Activated CD4-positive, alpha-beta T cell treated with anti-CD3 and anti-CD28 coated beads for 48 hours (primary cell): Measurements from ENCODE around the gene SDK1.
"Not testable (repeated sequence)": the region's sequence is repeated elsewhere in the genome, so short reads cannot be mapped to it uniquely, and the experiment has no call there.

Experiments
- DNase-seq: peaks from one replicate; pipeline ENCODE4 v3.0.0-alpha.2; 2020

SDK1 gene

DNA sequence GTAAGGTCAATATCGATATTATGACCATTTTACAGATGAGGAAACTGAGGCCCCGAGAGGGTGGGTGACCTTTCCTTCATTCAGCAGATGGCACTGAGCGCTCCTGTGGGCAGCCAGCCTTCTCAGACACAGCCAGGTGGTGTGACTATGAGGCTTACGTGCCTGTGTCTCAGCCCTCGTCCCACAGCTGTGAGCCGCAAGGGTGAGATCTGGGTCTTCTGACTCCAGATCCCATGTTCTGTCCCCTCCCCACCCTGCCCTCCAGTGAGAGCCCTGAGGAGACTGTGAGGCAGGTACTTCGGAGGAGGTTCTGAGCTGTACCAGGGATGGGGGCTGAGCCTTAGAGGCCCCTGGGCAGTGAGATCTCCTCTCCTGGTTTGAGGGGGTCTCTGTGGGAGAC lies 767.2 kb downstream of the SDK1 start:
- no peak for DNase-seq

DNA sequence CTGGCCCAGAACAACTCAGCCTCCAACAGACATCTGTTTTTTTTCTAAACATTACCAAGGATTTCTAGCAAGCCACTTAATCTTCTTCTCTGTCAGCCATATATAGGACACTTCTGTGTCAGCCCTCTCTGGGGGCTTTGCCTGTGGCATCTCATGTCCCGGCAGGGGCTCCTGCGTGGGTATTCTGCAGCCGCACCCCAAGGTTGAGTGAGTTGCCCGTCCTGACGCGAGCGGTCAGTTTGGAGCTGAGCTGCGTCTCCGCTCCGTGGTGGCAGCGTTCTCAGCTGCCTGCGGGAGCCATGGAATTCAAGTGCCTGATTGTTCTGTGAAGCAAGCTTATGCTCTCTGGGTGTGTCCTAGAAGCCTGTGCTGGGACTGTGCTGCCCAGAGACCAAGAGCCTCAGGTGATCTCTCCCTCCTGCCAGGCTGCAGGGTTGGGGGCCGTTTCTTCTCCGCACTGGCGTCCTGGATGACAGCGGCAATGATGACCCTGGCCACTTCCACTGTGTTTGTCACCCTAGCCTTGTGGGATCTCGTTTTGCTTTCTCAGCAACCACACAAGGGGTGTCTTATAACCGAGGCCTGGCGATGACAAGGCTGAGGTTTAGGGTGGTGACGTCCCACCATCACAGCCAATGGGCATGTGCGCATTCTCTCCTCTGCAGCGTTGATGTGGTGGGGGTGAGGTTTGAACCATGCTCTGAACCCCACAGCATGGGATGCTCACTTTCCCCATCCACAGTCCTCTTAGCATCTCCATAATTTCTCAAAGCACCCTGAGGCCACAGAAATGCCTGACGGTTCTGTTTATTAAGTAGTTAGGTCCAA lies 768.4 kb downstream of the SDK1 start:
- DNase-seq, result no peak

DNA sequence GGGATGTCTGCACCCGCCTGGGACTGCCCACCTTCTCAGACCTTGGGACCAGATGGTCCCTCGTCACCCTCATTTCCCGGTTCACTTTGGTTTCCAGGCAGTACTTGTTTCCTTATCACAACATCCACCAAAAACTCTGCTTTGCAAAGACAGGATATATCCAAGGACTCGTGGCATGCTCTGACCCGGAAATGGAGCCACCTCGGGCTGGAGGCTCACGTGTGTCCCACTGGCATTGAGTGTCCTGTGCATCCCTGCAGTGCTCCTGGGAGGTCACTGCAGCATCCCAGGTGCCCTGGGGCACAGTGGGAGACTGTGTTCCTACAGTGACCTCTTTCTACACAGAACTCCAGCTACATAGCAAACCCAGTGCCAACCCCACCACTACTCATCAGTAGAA lies 769.2 kb downstream of the SDK1 start:
- no peak for DNase-seq

- DNase-seq, result no peak
Observed at GRCh38 chr7:4071370-4072058, 770.5 kb downstream of the SDK1 start.

DNA sequence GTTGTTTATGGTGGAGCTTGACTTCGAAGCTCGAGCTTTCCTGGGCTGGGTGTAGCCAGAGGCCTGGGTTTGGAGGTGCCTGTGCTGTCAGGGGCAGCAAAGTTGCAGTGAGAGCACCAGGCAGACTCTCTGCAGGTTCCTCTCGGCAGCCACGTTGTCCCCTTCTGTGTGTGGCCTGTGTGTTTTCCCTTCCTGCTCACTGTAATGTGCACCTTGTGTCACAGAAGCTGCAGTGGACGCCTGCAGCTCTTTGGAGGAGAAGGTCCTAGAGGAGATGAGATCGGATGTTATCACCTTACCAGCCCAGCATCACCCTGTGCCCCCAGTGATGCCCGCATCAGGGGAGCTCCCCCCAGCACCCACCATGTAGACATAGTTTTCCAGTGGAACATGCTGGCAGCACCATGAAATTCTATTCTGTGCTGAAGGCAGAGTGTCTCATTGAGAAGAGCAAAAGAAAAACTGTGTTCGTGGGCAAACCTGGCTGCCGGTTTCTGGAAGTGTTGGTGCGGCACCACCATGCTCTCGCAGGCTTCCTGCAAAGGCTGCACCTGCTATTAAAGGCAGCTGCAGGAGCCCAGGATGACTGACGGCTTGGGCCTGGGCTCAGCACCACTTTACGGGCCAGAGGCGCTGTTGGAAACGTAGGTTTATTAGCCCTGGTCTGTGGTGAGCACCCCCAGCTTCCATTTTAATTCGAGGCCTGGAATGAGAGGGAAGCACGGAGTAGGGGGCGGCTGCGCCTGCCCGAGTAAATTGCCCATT lies 771.3 kb downstream of the SDK1 start:
- no peak for DNase-seq

DNA sequence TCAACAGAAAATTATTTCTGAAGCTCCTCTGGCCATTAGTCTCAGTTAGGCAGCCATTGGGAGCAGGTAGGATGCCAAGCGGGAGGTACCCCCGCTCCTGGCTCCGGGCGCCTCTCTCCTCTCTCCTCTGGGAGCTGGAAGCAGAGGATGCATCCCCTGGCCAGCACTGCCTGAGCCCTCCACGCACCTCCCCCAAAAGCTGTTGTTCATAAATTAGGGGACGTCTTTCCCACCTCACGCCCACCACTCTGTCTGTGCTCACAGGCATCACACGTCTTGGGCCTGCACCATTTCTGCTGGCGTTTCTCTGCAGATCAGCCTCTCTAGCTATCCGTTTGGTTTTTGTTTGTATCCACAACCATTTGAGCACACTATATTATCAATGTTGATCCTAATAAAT lies 772.0 kb downstream of the SDK1 start:
- no peak for DNase-seq

- DNase-seq, result no peak
Observed at GRCh38 chr7:4073750-4074149, 772.7 kb downstream of the SDK1 start.

DNA sequence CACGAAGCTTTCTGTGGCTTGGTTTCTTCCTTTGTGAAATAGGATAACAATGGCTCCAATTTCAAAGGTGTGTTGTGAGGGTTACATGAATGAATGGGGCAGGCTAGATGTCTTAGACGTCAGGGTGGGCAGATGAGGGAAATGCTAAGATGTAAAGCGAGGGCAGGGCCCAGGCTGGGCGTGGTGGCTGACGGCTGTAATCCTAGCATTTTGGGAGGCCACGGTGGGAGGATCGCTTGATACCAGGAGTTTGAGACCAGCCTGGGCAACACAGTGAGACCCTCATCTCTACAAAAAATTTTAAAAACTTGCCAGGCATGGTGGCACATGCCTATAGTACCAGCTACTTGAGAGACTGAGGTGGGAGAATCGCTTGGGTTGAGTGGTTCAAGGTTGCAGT lies 773.4 kb downstream of the SDK1 start:
- DNase-seq, result no peak

- DNase-seq, result no peak
Observed at GRCh38 chr7:4074994-4075393, 773.9 kb downstream of the SDK1 start.

DNA sequence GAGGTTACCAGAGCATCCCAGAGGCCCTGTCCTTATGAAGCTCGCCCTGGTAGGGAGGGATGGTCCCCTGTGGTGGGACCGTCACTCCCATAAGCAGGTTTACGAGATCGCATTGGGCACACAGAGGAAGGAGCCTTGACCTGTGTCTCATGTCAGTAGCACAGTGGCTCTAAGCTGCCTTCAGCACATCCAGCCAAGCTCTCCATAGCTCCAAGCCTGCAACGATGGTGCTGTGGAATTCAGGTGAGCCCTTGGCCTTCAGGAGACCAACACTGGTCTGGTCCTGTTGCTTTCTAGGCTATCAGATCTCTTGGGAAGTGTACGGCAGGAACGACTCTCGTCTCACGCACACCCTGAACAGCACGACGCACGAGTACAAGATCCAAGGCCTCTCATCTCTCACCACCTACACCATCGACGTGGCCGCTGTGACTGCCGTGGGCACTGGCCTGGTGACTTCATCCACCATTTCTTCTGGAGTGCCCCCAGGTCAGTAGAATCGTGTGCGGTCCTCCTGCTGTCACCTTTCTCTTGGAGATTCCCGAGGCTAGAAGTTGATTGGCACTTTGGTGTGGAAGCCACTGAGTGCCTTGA lies 775.7 kb downstream of the SDK1 start:
- no peak for DNase-seq

DNA sequence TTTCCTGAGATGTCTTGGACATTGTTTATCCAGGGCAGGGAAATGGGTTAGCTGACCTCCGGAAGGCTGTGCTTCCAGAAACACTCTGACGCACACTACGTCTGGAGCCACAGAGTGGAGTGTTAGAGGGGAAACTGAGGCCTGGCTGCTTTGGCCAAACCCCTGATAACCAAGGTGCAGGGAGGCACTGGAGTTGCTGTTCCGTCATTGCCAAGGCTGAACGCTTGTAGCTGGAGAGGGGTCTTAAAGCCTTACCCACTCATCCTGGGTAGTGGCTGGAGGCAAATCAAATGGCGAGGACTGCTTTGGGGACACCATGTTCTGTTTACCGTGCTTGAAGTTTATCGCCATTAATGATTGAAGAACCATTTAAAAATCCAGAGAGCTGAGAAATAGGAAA lies 776.9 kb downstream of the SDK1 start:
- DNase-seq, result no peak

DNA sequence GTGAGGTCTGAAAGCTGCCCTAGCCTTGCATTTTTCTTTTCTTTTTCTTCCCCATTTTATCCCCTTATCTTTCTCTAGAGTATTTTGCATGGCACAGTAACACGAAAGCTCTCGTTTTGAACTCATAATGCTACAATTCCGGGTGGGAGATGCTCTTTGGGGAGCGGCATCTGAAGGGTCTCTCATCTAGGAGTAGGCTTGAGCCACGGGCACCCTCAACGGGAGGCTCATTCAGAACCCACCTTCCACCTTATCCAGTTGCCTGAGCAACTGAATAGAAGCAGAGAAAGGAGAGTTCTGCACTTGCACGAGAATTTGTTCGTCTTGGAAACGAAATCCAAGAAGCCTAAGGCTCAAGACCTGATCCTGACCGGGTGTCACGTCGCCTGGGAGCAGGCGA lies 777.5 kb downstream of the SDK1 start:
- DNase-seq, result no peak

- DNase-seq, result no peak
Observed at GRCh38 chr7:4079366-4079765, 778.3 kb downstream of the SDK1 start.

DNA sequence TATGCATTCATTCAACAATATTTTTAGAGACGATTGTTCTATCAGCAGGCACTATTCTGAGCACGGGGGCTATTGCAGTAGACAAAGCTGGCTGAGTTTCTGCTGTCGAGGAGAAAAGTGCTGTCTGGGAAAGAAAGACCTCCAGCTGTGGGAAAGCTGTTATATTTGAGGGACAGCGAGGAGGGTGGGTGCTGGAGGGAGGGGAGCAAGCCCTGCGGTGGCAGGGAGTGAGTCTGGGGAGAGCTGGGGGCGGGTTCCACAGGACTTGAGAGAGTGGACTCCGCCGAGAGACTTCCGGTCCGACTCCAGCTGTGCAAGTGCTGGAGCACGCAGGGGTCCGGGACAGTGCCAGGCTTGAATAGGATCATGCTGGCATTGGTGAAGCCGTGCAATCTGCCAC lies 778.9 kb downstream of the SDK1 start:
- no peak for DNase-seq

DNA sequence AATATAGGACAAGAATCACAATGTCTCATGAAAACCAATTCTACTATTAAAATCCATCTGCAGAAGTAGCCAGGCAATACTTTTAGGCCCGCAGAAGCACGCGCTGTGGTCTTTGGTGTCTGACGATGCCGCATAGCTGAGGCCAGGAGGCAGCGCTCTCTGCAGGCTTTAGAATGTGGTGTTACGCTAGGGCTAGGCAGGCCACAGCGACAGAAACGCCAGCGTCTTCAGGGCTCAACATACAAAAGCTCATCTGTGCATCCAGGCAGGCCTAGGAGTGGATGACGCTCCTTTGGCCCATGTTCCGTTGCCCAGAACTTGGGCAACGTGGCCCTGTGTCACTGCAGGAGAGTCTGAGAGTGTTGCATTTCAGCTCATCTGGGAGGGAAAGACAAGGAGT lies 779.9 kb downstream of the SDK1 start:
- no peak for DNase-seq

- no peak for DNase-seq
Observed at GRCh38 chr7:4083513-4083912, 782.5 kb downstream of the SDK1 start.

DNA sequence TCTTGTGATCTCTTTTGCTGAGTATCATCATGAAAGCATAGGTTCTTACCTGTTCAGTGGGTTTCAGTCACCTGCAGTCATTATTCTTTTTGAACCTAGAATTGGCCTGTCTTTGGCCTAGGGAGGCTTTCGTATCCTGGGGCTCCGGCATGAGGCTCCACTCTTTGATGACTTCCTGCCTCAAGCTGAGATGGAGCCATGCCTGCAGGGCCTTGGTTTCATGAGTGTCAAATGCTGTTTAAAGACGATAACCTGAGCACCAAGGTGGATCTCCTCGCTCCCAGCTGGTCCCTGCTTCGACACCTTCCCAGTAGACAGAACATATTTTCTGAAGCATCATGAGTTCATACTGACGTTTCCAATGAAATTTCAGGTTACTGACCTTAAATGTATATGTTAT lies 783.2 kb downstream of the SDK1 start:
- no peak for DNase-seq

DNA sequence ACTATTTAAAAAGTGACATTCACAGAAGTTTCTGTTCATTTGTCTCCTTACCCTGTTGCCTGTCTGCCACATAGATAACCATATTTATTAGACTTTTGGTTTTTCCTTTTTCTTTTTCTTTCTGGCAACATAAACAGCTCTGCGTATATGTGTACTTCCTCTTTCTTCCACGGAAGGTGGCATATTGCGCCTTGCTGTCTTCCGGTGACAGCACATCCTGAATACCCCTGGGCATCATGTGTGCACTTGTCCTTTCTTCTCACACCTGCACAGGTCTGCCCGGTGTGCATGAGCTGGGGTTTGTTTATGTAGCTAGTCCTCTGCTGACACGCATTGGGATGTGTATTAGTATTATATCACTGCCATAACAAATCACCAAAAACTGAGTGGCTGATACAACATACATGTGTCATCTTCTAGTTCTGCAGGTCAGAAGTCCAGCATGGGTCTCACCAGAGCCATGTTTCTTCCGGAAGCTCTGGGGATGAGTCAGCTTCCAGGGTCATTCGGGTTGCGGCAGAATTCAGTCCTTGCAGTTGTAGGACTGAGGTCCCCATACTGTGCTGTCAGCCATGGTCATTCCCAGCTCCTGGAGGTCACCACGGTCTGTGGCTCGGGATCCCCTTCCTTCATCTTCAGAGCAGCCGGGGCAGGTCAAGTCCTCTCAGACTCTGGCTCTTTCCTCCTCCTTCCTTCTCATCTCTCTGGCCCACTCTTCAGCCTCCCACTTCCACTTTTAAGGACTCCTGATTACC lies 785.1 kb downstream of the SDK1 start:
- DNase-seq, result no peak

GRCh38 chr7:4086723-4087122 lies 785.7 kb downstream of the SDK1 start:
- DNase-seq, result no peak

GRCh38 chr7:4091767-4092166 lies 790.7 kb downstream of the SDK1 start:
- DNase-seq, result no peak

DNA sequence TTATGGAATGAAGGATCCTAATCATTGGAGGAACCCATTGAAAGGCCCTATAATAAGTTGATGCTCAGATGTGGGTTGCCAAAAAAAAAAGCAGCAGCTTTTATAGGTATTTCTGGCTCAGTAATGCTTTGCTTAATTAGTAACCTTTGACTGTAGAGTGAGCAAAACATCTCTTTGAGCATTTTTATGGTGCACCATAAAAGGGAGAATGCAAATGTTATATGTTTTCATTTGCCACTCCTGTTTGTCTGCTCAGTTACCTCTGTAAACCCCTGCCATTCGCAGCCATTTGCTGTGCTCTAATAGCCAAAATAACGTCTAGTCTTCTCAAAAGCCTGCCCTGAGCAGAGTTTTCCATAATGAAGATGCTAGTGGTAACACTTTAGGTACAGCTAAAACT lies 792.0 kb downstream of the SDK1 start:
- DNase-seq, result no peak

DNA sequence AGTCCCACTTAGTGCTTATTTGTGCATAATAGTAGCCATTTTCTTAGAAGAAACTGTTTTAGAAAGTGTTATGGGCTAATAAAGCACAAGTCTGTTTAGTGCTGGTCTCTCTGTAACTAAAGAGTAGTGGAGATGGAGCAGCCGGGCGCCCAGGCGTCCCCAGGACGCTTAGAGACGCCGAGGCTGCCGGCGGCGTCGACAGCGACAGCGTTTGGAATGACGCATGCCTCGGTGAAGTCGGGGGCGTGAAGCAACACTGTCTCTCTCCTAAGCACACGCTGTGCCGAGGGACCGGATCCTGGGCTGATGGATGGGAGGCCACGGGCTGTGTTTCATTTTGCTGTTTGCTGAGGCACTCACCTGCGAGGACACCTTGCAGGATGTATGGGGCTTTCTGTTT lies 792.4 kb downstream of the SDK1 start:
- DNase-seq, result no peak

DNA sequence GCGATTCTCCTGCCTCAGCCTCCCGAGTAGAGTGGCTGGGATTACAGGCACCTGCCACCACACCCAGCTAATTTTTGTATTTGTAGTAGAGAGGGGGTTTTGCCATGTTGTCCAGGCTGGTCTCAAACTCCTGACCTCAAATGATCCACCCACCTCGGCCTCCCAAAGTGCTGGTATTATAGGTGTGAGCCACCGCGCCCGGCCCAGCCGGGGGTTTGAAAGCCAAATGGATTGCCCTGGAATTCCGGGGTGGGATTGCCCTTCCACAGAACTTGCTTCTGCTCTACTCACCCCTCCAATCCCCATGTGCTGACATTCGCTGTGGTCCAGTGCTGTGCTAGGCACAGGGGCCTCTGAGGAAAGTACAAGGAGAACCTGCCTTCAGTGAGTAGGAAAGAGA lies 793.1 kb downstream of the SDK1 start:
- not testable (repeated sequence) for DNase-seq
